ENCODE measurements around the gene ZBTB49. TPM values are rescaled to one million over a fixed set of nuclear protein-coding genes. Genes with fewer than 3 reads are reported as not detected.

The ZBTB49 gene
- total and polyA plus RNA-seq, 2 of the 13 experiments (the other 11 are each of a cell fraction or from before 2014, with no cell fraction given) = 3.3 to 4.3 TPM

GRCh38 chr4:4289941-4290850, at the start of gene ZBTB49, which contains the start of gene LYAR (continued):
- TF ChIP-seq, protein P1, sequence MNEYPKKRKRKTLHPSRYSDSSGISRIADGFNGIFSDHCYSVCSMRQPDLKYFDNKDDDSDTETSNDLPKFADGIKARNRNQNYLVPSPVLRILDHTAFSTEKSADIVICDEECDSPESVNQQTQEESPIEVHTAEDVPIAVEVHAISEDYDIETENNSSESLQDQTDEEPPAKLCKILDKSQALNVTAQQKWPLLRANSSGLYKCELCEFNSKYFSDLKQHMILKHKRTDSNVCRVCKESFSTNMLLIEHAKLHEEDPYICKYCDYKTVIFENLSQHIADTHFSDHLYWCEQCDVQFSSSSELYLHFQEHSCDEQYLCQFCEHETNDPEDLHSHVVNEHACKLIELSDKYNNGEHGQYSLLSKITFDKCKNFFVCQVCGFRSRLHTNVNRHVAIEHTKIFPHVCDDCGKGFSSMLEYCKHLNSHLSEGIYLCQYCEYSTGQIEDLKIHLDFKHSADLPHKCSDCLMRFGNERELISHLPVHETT (CRISPR knock-in tag; conservative IDR thresholded peaks at IDR 0.05) = 0 out of 2 replicates have a peak, but pooled peaks have one; percentile 20
- TF ChIP-seq JUN (CRISPR knock-in tag; IDR thresholded peaks at IDR 0.05) (no peak), ATF5 (CRISPR knock-in tag; IDR thresholded peaks at IDR 0.05; ENCODE audit: low read depth) (no peak), HDAC2 (CRISPR knock-in tag; IDR thresholded peaks at IDR 0.05) (peak; percentile 87), SP2 (CRISPR knock-in tag; IDR thresholded peaks at IDR 0.05) (peak; percentile 77), KMT2B (CRISPR knock-in tag; IDR thresholded peaks at IDR 0.05) (peak; percentile 97), FOXK1 (CRISPR knock-in tag; IDR thresholded peaks at IDR 0.05; ENCODE audit: borderline replicate concordance, low read depth) (peak; percentile 76; the same call in 1 of the 2 replicates), TBX2 (CRISPR knock-in tag; IDR thresholded peaks at IDR 0.05; ENCODE audit: borderline replicate concordance) (peak; percentile 76; the same call in 1 of the 2 replicates), AHDC1 (CRISPR knock-in tag; IDR thresholded peaks at IDR 0.05; ENCODE audit: borderline replicate concordance) (peak; percentile 42; the same call in 1 of the 2 replicates), ZSCAN31 (CRISPR knock-in tag; IDR thresholded peaks at IDR 0.05; ENCODE audit: low read depth) (peak; percentile 26; the same call in 1 of the 2 replicates), PAX8 (CRISPR knock-in tag; IDR thresholded peaks at IDR 0.05; ENCODE audit: borderline replicate concordance) (no peak), SPEN (CRISPR knock-in tag; IDR thresholded peaks at IDR 0.05; ENCODE audit: low read depth) (peak; percentile 87)
- TF ChIP-seq, protein P2, sequence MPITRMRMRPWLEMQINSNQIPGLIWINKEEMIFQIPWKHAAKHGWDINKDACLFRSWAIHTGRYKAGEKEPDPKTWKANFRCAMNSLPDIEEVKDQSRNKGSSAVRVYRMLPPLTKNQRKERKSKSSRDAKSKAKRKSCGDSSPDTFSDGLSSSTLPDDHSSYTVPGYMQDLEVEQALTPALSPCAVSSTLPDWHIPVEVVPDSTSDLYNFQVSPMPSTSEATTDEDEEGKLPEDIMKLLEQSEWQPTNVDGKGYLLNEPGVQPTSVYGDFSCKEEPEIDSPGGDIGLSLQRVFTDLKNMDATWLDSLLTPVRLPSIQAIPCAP (CRISPR knock-in tag; IDR thresholded peaks at IDR 0.05; ENCODE audit: low read depth) = no peak
- TF ChIP-seq, protein P3, sequence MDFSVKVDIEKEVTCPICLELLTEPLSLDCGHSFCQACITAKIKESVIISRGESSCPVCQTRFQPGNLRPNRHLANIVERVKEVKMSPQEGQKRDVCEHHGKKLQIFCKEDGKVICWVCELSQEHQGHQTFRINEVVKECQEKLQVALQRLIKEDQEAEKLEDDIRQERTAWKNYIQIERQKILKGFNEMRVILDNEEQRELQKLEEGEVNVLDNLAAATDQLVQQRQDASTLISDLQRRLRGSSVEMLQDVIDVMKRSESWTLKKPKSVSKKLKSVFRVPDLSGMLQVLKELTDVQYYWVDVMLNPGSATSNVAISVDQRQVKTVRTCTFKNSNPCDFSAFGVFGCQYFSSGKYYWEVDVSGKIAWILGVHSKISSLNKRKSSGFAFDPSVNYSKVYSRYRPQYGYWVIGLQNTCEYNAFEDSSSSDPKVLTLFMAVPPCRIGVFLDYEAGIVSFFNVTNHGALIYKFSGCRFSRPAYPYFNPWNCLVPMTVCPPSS (IDR thresholded peaks at IDR 0.05) = no peak
- TF ChIP-seq, protein P4, sequence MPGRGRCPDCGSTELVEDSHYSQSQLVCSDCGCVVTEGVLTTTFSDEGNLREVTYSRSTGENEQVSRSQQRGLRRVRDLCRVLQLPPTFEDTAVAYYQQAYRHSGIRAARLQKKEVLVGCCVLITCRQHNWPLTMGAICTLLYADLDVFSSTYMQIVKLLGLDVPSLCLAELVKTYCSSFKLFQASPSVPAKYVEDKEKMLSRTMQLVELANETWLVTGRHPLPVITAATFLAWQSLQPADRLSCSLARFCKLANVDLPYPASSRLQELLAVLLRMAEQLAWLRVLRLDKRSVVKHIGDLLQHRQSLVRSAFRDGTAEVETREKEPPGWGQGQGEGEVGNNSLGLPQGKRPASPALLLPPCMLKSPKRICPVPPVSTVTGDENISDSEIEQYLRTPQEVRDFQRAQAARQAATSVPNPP (CRISPR knock-in tag; IDR thresholded peaks at IDR 0.05) = peak; percentile 85; the same call in 1 of the 2 replicates
